PC-3 (cell line): Measurements from ENCODE around the gene COL25A1.

Experiments used
- CTCF ChIP-seq: fragments of 300-600 bp; sonication (generic); conservative IDR thresholded peaks from 2 replicates; pipeline ENCODE4 v1.5.1; 2017; ENCODE audit warnings: antibody characterized with exemption, low read depth, mild to moderate bottlenecking, low read length
- EZH2 ChIP-seq: fragments of 300-600 bp; sonication (generic); IDR thresholded peaks from one replicate; pipeline ENCODE4 v1.6.1; 2017; ENCODE audit warnings: antibody characterized with exemption, mild to moderate bottlenecking, low read length; ENCODE audit not compliant: unreplicated experiment
- EZH2phosphoT487 ChIP-seq: fragments of 300-600 bp; sonication (generic); IDR thresholded peaks from 2 replicates; pipeline ENCODE4 v1.6.1; 2018; ENCODE audit warnings: mild to moderate bottlenecking, antibody characterized with exemption, low read length, borderline replicate concordance

GRCh38 chr4:108763986-108764385 lies 538.5 kb downstream of the COL25A1 start:
- TF ChIP-seq CTCF (no peak), EZH2 (no peak), EZH2phosphoT487 (no peak)
